Adrenal gland (tissue), 12 donors: ENCODE data around the gene FAM81B. TPM values are rescaled to one million over a fixed set of nuclear protein-coding genes. Genes with fewer than 3 reads are reported as not detected.

Experiments used
- DNase-seq, 7 donors: peaks; one replicate each; pipeline ENCODE4 v3.0.0-alpha.2; 2019 to 2020
- H3K27ac ChIP-seq, 5 donors: fragments of 200-600 bp; sonication (generic) in 4 of 5; 1 replicate in 3 of 5; 2 replicates in 2 of 5; pipeline versions ENCODE4 v1.5.1 to v1.8.0; 2016 to 2020; ENCODE audit warnings: mild to moderate bottlenecking in 1 of 5
- H3K27me3 ChIP-seq: fragments of 200-600 bp; 2 replicates; pipeline ENCODE4 v1.8.0; 2021
- H3K36me3 ChIP-seq, 2 donors: fragments of 200-600 bp; replicated peaks in 1 of 2; 1 replicate in 1 of 2; 2 replicates in 1 of 2; pipeline versions ENCODE4 v1.5.1 to v1.8.0; 2018 to 2022
- H3K4me1 ChIP-seq, 2 donors: fragments of 200-600 bp; replicated peaks in 1 of 2; 1 replicate in 1 of 2; 2 replicates in 1 of 2; pipeline versions ENCODE4 v1.5.1 to v1.8.0; 2018 to 2021
- H3K4me3 ChIP-seq, 4 donors: fragments of 200-600 bp; sonication (generic) in 3 of 4; one replicate each; pipeline ENCODE4 v1.5.1; 2016 to 2018
- H3K9me3 ChIP-seq, 3 donors: fragments of 200-600 bp; sonication (generic) in 1 of 3; replicated peaks in 1 of 3; 1 replicate in 2 of 3; 2 replicates in 1 of 3; pipeline versions ENCODE4 v1.5.1 to v1.8.0; 2016 to 2021
- CTCF ChIP-seq, 6 experiments: fragments of 450-650 bp in 4 of 6; fragments of 200-600 bp in 2 of 6; sonication (generic) in 1 of 6; IDR thresholded peaks; 1 replicate in 5 of 6; 2 replicates in 1 of 6; pipeline versions ENCODE4 v1.5.1 to v1.8.0; 2016 to 2021; ENCODE audit warnings: antibody characterized with exemption in 6 of 6, mild to moderate bottlenecking in 2 of 6, moderate library complexity in 1 of 6
- POLR2A ChIP-seq, 2 donors: fragments of 450-650 bp; IDR thresholded peaks; one replicate each; pipeline ENCODE4 v1.6.1; 2017; ENCODE audit warnings: antibody characterized with exemption in 2 of 2, mild to moderate bottlenecking in 2 of 2, moderate library complexity in 1 of 2
- WGBS, 4 donors: extraction: QIAGEN DNeasy Blood & Tissue Kit in 2 of 4; methylation state at CpG; one replicate each; pipeline versions ENCODE4 v1.1.5 to v1.1.7; 2013 to 2017; 5-methylcytosine and 5-hydroxymethylcytosine counted together
- intact Hi-C, 2 donors: fragments of 100-400 bp; cut with DNase I; formaldehyde crosslinking; loops; one replicate each; pipeline versions ENCODE4 v1.14.1 to v1.15.0; 2022 to 2023
- polyA plus RNA-seq, 3 donors: library from polyadenylated mRNA; stranded (reverse); fragments of 200-250 nt in 2 of 3; fragments of 350-450 nt in 1 of 3; fragmentation: Illumina TruSeq in 1 of 3; extraction: RNeasy Lipid Tissue Mini Kit (QIAGEN cat#74804) in 1 of 3; gene quantifications; one replicate each; pipeline ENCODE4 v1.2.3, GENCODE V29; 2013 to 2014
- total RNA-seq, 9 donors: library from RNA; depleted of rRNA in 4 of 9; stranded (reverse); fragments of >200 nt in 4 of 9; fragments of 120-200 nt in 1 of 9; fragmentation: NEBNext Ultra II Directional in 1 of 9; extraction: Animal tissue kit (Norgen Biotek cat#: 25700) in 1 of 9; gene quantifications; one replicate each; pipeline versions ENCODE4 v1.1.0 to v1.2.4, GENCODE V29; 2013 to 2023
- donor health status: healthy with polysubstance abuse.
- donor health status: Bipolar disorder and iron deficiency.
- donor health status: DM: yes; HTN: yes; CAD: no.
- donor health status: DM: no; HTN: no; CAD: no.
- donor health status: DM: no; HTN: no; CAD: no.
- donor health status: DM: yes; HTN: yes; CAD: no.

Gene FAM81B
- total and polyA plus RNA-seq, 12 donors = 0.16 to 0.71 (median 0.35) TPM; not detected in 7

GRCh38 chr5:95440825-95441224 is 49.7 kb downstream of the FAM81B start:
- Histone ChIP-seq H3K4me1 (no peaks in the 10 kb centered on the region), H3K9me3 (no peaks in the 10 kb centered on the region), H3K27me3 (no peaks in the 10 kb centered on the region), H3K36me3 (no peaks in the 10 kb centered on the region), H3K27ac (no peak overlapping the region), H3K4me3 (no peak overlapping the region)
- intact Hi-C loops = no loop called here
- TF ChIP-seq POLR2A (IDR thresholded peaks at IDR 0.05) (no peak), CTCF (IDR thresholded peaks at IDR 0.05) (no peak)
- 48 to 73% (median 59%) methylated on average over 10 of the region's 10 CpGs for WGBS, 4 donors
- no peak for DNase-seq

- intact Hi-C loops = no loop called here
- 60 to 88% (median 79%) methylated on average over 2 of the region's 2 CpGs for WGBS, 4 donors
- H3K9me3 ChIP-seq = no peaks in the 10 kb centered on the region
- no peaks in the 10 kb centered on the region for H3K4me1 ChIP-seq
- H3K36me3 ChIP-seq = no peaks in the 10 kb centered on the region
- H3K27me3 ChIP-seq = no peaks in the 10 kb centered on the region
- no peak for TF ChIP-seq POLR2A (IDR thresholded peaks at IDR 0.05)
- TF ChIP-seq CTCF (IDR thresholded peaks at IDR 0.05) = no peak
- no peak overlapping the region for H3K4me3 ChIP-seq
- H3K27ac ChIP-seq = no peak overlapping the region
- DNase-seq = no peak
These were observed 50.5 kb downstream of the FAM81B start for GRCh38 chr5:95441636-95442035.

- intact Hi-C loops = no loop called here
- DNase-seq = no peak
- TF ChIP-seq CTCF (IDR thresholded peaks at IDR 0.05) (no peak), POLR2A (IDR thresholded peaks at IDR 0.05) (no peak)
- Histone ChIP-seq H3K9me3 (no peaks in the 10 kb centered on the region), H3K4me3 (no peak overlapping the region), H3K27me3 (no peaks in the 10 kb centered on the region), H3K27ac (no peak overlapping the region), H3K4me1 (no peaks in the 10 kb centered on the region), H3K36me3 (no peaks in the 10 kb centered on the region)
- 59 to 80% (median 72%) methylated on average over 2 of the region's 2 CpGs for WGBS, 4 donors
These were observed 54.3 kb downstream of the FAM81B start for GRCh38 chr5:95445442-95445841.

GRCh38 chr5:95445995-95446394 is 54.8 kb downstream of the FAM81B start:
- WGBS, 4 donors = 83 to 91% (median 87%) methylated on average over 2 of the region's 2 CpGs
- Histone ChIP-seq H3K9me3 (no peaks in the 10 kb centered on the region), H3K36me3 (no peaks in the 10 kb centered on the region), H3K4me3 (no peak overlapping the region), H3K27me3 (no peaks in the 10 kb centered on the region), H3K27ac (no peak overlapping the region), H3K4me1 (no peaks in the 10 kb centered on the region)
- intact Hi-C loops = no loop called here
- TF ChIP-seq POLR2A (IDR thresholded peaks at IDR 0.05) (no peak), CTCF (IDR thresholded peaks at IDR 0.05) (no peak)
- DNase-seq = no peak
